ENCODE measurements around the gene DGKI. TPM values are rescaled to one million over a fixed set of nuclear protein-coding genes. Genes with fewer than 3 reads are reported as not detected.

The DGKI gene
- total and polyA plus RNA-seq, 4 donors, result 0.01 to 0.37 (median 0.31) TPM

GRCh38 chr7:137618748-137619147, 228.0 kb downstream of the DGKI start:
- Histone ChIP-seq H3K36me3 (ENCODE audit: control insufficient read depth in 4 of 4, insufficient read depth in 3 of 4, low read depth in 1 of 4, low read length in 3 of 4) (no peaks in the 10 kb centered on the region), H3K4me1 (ENCODE audit: control insufficient read depth in 4 of 4, insufficient read depth in 4 of 4, low read length in 3 of 4) (no peaks in the 10 kb centered on the region), H3K9me3 (ENCODE audit: control insufficient read depth in 4 of 4, low read length in 3 of 4) (no peaks in the 10 kb centered on the region), H3K9ac (ENCODE audit: low read depth in 1 of 2, low read length in 2 of 2) (no peak overlapping the region), H3K4me3 (ENCODE audit: low read depth in 1 of 3, low read length in 3 of 3) (no peak overlapping the region), H3K27me3 (ENCODE audit: control insufficient read depth in 4 of 4, insufficient read depth in 4 of 4, low read length in 3 of 4) (no peaks in the 10 kb centered on the region), H3K27ac (ENCODE audit: low read depth in 1 of 2, low read length in 2 of 2) (no peak overlapping the region)
- TF ChIP-seq JUND (IDR thresholded peaks at IDR 0.05) (no peak), FOXA2 (IDR thresholded peaks at IDR 0.05) (no peak), YY1 (IDR thresholded peaks at IDR 0.05) (no peak)
- WGBS, result 99% methylated on average over 1 of the region's 1 CpG
- no peak for DNase-seq (ENCODE audit: low spot score)

DNA sequence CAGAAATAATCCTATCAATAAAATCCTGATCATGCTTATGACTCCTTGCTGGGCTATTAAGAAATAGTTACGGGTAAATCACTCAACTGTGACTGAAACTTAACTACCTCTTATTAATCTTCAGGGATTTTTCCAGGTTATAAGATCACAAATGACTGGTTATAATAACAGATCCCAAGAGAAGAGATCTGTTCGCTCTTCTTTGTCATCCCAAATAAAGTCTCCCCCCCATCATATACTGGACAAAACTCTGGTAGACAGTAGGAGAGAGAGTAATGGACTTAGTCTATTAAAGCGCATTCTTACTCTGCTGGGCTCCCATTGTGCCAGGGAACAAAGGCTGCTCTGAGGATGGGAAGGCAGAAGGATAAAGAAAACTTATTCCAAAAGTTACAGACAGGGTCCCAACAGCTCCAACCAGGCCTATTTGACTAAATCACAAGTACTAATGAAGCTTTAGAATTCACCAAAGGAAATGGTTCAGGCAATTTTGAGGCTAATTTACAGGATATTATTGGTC, 233.7 kb downstream of the DGKI start:
- H3K4me3 ChIP-seq (ENCODE audit: low read depth in 1 of 3, low read length in 3 of 3), result no peak overlapping the region
- no peaks in the 10 kb centered on the region for H3K4me1 ChIP-seq (ENCODE audit: control insufficient read depth in 4 of 4, insufficient read depth in 4 of 4, low read length in 3 of 4)
- no peak for TF ChIP-seq HNF4A (conservative IDR thresholded peaks at IDR 0.05)
- H3K27me3 ChIP-seq (ENCODE audit: control insufficient read depth in 4 of 4, insufficient read depth in 4 of 4, low read length in 3 of 4), result peaks cover 0 to 7% (median 0%) of the 10 kb centered on the region in 4 donors
- H3K9ac ChIP-seq (ENCODE audit: low read depth in 1 of 2, low read length in 2 of 2), result no peak overlapping the region
- no peak for DNase-seq (ENCODE audit: low spot score)
- no peaks in the 10 kb centered on the region for H3K9me3 ChIP-seq (ENCODE audit: control insufficient read depth in 4 of 4, low read length in 3 of 4)
- no peak overlapping the region for H3K27ac ChIP-seq (ENCODE audit: low read depth in 1 of 2, low read length in 2 of 2)
- no peaks in the 10 kb centered on the region for H3K36me3 ChIP-seq (ENCODE audit: control insufficient read depth in 4 of 4, insufficient read depth in 3 of 4, low read depth in 1 of 4, low read length in 3 of 4)
- 92% methylated on average over 3 of the region's 3 CpGs for WGBS

GRCh38 chr7:137611606-137612005, 235.2 kb downstream of the DGKI start:
- DNase-seq (ENCODE audit: low spot score), result no peak
- Histone ChIP-seq H3K27ac (ENCODE audit: low read depth in 1 of 2, low read length in 2 of 2) (no peak overlapping the region), H3K9me3 (ENCODE audit: control insufficient read depth in 4 of 4, low read length in 3 of 4) (no peaks in the 10 kb centered on the region), H3K9ac (ENCODE audit: low read depth in 1 of 2, low read length in 2 of 2) (no peak overlapping the region), H3K36me3 (ENCODE audit: control insufficient read depth in 4 of 4, insufficient read depth in 3 of 4, low read depth in 1 of 4, low read length in 3 of 4) (no peaks in the 10 kb centered on the region), H3K27me3 (ENCODE audit: control insufficient read depth in 4 of 4, insufficient read depth in 4 of 4, low read length in 3 of 4) (peaks cover 0 to 10% (median 0%) of the 10 kb centered on the region in 4 donors), H3K4me1 (ENCODE audit: control insufficient read depth in 4 of 4, insufficient read depth in 4 of 4, low read length in 3 of 4) (no peaks in the 10 kb centered on the region), H3K4me3 (ENCODE audit: low read depth in 1 of 3, low read length in 3 of 3) (no peak overlapping the region)
- 78% methylated on average over 2 of the region's 2 CpGs for WGBS
- TF ChIP-seq NR2F2 (IDR thresholded peaks at IDR 0.05) (no peak), ZBTB33 (IDR thresholded peaks at IDR 0.05) (no peak), ATF3 (IDR thresholded peaks at IDR 0.05) (no peak), FOXA2 (IDR thresholded peaks at IDR 0.05) (no peak), REST (IDR thresholded peaks at IDR 0.05) (no peak), GABPA (IDR thresholded peaks at IDR 0.05 in 1 of 2, conservative IDR thresholded peaks at IDR 0.05 in 1 of 2) (no peak), RXRA (IDR thresholded peaks at IDR 0.05) (no peak), EGR1 (IDR thresholded peaks at IDR 0.05; ENCODE audit: low read depth in 2 of 2) (no peak), JUND (IDR thresholded peaks at IDR 0.05) (no peak), HNF4A (conservative IDR thresholded peaks at IDR 0.05) (no peak), TAF1 (conservative IDR thresholded peaks at IDR 0.05) (no peak), FOXA1 (IDR thresholded peaks at IDR 0.05) (no peak), RAD21 (IDR thresholded peaks at IDR 0.05) (no peak), YY1 (IDR thresholded peaks at IDR 0.05) (no peak)
- TF ChIP-seq, protein P1, sequence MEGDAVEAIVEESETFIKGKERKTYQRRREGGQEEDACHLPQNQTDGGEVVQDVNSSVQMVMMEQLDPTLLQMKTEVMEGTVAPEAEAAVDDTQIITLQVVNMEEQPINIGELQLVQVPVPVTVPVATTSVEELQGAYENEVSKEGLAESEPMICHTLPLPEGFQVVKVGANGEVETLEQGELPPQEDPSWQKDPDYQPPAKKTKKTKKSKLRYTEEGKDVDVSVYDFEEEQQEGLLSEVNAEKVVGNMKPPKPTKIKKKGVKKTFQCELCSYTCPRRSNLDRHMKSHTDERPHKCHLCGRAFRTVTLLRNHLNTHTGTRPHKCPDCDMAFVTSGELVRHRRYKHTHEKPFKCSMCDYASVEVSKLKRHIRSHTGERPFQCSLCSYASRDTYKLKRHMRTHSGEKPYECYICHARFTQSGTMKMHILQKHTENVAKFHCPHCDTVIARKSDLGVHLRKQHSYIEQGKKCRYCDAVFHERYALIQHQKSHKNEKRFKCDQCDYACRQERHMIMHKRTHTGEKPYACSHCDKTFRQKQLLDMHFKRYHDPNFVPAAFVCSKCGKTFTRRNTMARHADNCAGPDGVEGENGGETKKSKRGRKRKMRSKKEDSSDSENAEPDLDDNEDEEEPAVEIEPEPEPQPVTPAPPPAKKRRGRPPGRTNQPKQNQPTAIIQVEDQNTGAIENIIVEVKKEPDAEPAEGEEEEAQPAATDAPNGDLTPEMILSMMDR (IDR thresholded peaks at IDR 0.05; ENCODE audit: low read depth, low read length, missing input control), result no peak
